Tibial nerve (tissue), 4 donors: ENCODE data around the gene CCDC88A.

Experiments used
- EP300 ChIP-seq, 2 donors: sonication (generic); formaldehyde crosslinking; IDR thresholded peaks; one replicate each; pipeline ENCODE4 v1.6.1; 2017; ENCODE audit warnings: antibody characterized with exemption in 2 of 2, mild to moderate bottlenecking in 1 of 2
- POLR2A ChIP-seq, 2 donors: fragments of 450-650 bp; IDR thresholded peaks; one replicate each; pipeline ENCODE4 v1.6.1; 2017; ENCODE audit warnings: antibody characterized with exemption in 2 of 2, mild to moderate bottlenecking in 2 of 2, moderate library complexity in 2 of 2
- TF ChIP-seq, protein P1 (sequence below), 5 experiments: fragments of 200-600 bp in 3 of 5; fragments of 450-650 bp in 2 of 5; sonication (generic) in 3 of 5; IDR thresholded peaks; one replicate each; pipeline ENCODE4 v1.5.1; 2016 to 2019; ENCODE audit warnings: antibody characterized with exemption in 5 of 5, mild to moderate bottlenecking in 3 of 5, moderate library complexity in 2 of 5

DNA sequence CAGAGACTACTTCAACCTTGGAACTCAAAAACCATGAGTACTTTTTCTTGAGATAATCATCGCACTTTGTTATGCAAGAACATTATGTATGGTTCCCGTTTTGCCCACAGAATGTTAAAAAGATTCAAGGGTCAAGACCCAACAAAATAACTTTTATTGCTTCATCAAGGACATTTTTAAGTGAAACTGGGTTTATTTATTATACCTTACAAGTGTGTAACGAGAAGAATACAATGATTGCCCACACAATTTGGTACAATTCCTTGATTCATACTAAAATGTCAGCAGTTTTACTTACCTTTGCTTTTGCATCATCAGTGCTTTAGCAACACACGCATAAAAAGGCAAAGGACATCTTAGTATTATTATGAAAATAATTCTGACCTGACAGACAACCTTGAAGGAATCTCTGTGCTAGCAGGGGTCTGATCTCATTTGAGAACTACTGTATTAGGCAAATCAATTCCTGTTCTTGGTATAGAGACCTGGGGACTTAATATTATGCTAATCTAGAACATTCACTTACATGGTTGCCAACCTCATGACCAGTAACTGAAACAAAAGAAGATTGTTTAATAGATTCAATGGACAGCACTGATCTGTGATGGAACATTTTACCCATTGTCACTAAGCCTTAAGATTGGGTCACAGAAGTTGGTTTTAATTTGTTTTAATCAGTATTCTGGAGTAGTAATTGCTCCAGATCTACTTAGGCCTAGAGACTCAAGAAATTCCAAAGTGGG is 16.2 kb downstream of the CCDC88A start:
- TF ChIP-seq, protein P1, sequence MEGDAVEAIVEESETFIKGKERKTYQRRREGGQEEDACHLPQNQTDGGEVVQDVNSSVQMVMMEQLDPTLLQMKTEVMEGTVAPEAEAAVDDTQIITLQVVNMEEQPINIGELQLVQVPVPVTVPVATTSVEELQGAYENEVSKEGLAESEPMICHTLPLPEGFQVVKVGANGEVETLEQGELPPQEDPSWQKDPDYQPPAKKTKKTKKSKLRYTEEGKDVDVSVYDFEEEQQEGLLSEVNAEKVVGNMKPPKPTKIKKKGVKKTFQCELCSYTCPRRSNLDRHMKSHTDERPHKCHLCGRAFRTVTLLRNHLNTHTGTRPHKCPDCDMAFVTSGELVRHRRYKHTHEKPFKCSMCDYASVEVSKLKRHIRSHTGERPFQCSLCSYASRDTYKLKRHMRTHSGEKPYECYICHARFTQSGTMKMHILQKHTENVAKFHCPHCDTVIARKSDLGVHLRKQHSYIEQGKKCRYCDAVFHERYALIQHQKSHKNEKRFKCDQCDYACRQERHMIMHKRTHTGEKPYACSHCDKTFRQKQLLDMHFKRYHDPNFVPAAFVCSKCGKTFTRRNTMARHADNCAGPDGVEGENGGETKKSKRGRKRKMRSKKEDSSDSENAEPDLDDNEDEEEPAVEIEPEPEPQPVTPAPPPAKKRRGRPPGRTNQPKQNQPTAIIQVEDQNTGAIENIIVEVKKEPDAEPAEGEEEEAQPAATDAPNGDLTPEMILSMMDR (IDR thresholded peaks at IDR 0.05) = no peak
- TF ChIP-seq POLR2A (IDR thresholded peaks at IDR 0.05) (no peak), EP300 (IDR thresholded peaks at IDR 0.05) (no peak)
